ENCODE measurements around the gene IL2RA. TPM values are rescaled to one million over a fixed set of nuclear protein-coding genes. Genes with fewer than 3 reads are reported as not detected.

IL2RA gene
- polyA plus RNA-seq, 1 donor from 2014 or later, result not detected

DNA sequence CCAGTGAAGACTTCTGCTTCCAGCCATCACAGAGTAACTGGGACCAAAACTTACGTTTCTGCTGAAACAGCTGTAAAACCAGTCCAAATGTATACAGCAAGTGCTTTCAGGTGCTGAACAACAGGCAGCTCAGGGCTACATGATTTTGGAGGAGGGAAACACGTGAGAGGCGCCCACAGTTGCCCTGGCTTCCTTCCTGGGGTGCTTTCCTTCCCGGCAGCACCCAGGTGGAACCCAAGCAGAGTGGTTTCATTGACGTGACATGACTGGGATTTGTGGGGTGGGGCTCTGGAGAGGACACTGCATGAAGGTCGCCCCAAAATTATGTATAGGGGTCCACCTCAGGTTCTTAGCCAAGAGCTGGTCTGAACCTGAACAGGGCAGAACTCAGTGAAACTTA is 34.2 kb downstream of the IL2RA start:
- H3K27me3 ChIP-seq (ENCODE audit: insufficient read depth, low read depth, low read length), result no peaks in the 10 kb centered on the region
- no peaks in the 10 kb centered on the region for H3K36me3 ChIP-seq (ENCODE audit: insufficient read depth, low read length)
- H3K4me2 ChIP-seq (ENCODE audit: low read length), result no peak overlapping the region
- no peaks in the 10 kb centered on the region for H3F3A ChIP-seq (ENCODE audit: insufficient read depth, low read length, poor library complexity, severe bottlenecking)
- H3K79me2 ChIP-seq (replicated peaks; ENCODE audit: insufficient read depth, low read length), result no peaks in the 10 kb centered on the region
- TF ChIP-seq MXI1 (conservative IDR thresholded peaks at IDR 0.05; ENCODE audit: poor library complexity, severe bottlenecking), result no peak
- no peak for TF ChIP-seq SMC3 (conservative IDR thresholded peaks at IDR 0.05; ENCODE audit: poor library complexity)
- TF ChIP-seq, protein P1, sequence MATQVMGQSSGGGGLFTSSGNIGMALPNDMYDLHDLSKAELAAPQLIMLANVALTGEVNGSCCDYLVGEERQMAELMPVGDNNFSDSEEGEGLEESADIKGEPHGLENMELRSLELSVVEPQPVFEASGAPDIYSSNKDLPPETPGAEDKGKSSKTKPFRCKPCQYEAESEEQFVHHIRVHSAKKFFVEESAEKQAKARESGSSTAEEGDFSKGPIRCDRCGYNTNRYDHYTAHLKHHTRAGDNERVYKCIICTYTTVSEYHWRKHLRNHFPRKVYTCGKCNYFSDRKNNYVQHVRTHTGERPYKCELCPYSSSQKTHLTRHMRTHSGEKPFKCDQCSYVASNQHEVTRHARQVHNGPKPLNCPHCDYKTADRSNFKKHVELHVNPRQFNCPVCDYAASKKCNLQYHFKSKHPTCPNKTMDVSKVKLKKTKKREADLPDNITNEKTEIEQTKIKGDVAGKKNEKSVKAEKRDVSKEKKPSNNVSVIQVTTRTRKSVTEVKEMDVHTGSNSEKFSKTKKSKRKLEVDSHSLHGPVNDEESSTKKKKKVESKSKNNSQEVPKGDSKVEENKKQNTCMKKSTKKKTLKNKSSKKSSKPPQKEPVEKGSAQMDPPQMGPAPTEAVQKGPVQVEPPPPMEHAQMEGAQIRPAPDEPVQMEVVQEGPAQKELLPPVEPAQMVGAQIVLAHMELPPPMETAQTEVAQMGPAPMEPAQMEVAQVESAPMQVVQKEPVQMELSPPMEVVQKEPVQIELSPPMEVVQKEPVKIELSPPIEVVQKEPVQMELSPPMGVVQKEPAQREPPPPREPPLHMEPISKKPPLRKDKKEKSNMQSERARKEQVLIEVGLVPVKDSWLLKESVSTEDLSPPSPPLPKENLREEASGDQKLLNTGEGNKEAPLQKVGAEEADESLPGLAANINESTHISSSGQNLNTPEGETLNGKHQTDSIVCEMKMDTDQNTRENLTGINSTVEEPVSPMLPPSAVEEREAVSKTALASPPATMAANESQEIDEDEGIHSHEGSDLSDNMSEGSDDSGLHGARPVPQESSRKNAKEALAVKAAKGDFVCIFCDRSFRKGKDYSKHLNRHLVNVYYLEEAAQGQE (IDR thresholded peaks at IDR 0.05; ENCODE audit: borderline replicate concordance), result no peak
- no peak for TF ChIP-seq EZH2 (IDR thresholded peaks at IDR 0.05; ENCODE audit: borderline replicate concordance, insufficient read depth, low read length, poor library complexity, severe bottlenecking)
- TF ChIP-seq RAD21 (conservative IDR thresholded peaks at IDR 0.05), result no peak
- no peak for TF ChIP-seq TAF1 (IDR thresholded peaks at IDR 0.05; ENCODE audit: low read depth)
- TF ChIP-seq EP300 (conservative IDR thresholded peaks at IDR 0.05; ENCODE audit: poor library complexity, severe bottlenecking), result no peak
- TF ChIP-seq POLR2AphosphoS5 (IDR thresholded peaks at IDR 0.05), result no peak
- TF ChIP-seq, protein P2, sequence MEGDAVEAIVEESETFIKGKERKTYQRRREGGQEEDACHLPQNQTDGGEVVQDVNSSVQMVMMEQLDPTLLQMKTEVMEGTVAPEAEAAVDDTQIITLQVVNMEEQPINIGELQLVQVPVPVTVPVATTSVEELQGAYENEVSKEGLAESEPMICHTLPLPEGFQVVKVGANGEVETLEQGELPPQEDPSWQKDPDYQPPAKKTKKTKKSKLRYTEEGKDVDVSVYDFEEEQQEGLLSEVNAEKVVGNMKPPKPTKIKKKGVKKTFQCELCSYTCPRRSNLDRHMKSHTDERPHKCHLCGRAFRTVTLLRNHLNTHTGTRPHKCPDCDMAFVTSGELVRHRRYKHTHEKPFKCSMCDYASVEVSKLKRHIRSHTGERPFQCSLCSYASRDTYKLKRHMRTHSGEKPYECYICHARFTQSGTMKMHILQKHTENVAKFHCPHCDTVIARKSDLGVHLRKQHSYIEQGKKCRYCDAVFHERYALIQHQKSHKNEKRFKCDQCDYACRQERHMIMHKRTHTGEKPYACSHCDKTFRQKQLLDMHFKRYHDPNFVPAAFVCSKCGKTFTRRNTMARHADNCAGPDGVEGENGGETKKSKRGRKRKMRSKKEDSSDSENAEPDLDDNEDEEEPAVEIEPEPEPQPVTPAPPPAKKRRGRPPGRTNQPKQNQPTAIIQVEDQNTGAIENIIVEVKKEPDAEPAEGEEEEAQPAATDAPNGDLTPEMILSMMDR (IDR thresholded peaks at IDR 0.05; ENCODE audit: poor library complexity, severe bottlenecking), result no peak
- no peak overlapping the region for H2AFZ ChIP-seq (ENCODE audit: low read depth, low read length)
- no peaks in the 10 kb centered on the region for H4K20me1 ChIP-seq (ENCODE audit: insufficient read depth)
- no peak overlapping the region for H3K27ac ChIP-seq (ENCODE audit: low read length)
- H3K9ac ChIP-seq (ENCODE audit: low read length), result no peak overlapping the region
- no peaks in the 10 kb centered on the region for H3K9me3 ChIP-seq (ENCODE audit: low read length)
- H3K9me2 ChIP-seq (ENCODE audit: insufficient read depth, low read length), result no peaks in the 10 kb centered on the region
- no peak overlapping the region for H3K4me3 ChIP-seq (ENCODE audit: low read length)

GRCh38 chr10:6025683-6026255 is 36.4 kb downstream of the IL2RA start:
- Histone ChIP-seq H3K27ac (ENCODE audit: low read length) (no peak overlapping the region), H3K9ac (ENCODE audit: low read length) (no peak overlapping the region), H4K20me1 (ENCODE audit: insufficient read depth) (no peaks in the 10 kb centered on the region), H3K4me2 (ENCODE audit: low read length) (no peak overlapping the region), H3F3A (ENCODE audit: insufficient read depth, low read length, poor library complexity, severe bottlenecking) (no peaks in the 10 kb centered on the region), H3K9me2 (ENCODE audit: insufficient read depth, low read length) (no peaks in the 10 kb centered on the region), H3K27me3 (ENCODE audit: insufficient read depth, low read depth, low read length) (no peaks in the 10 kb centered on the region), H3K36me3 (ENCODE audit: insufficient read depth, low read length) (no peaks in the 10 kb centered on the region), H3K79me2 (replicated peaks; ENCODE audit: insufficient read depth, low read length) (no peaks in the 10 kb centered on the region), H2AFZ (ENCODE audit: low read depth, low read length) (no peak overlapping the region), H3K9me3 (ENCODE audit: low read length) (no peaks in the 10 kb centered on the region), H3K4me3 (ENCODE audit: low read length) (no peak overlapping the region)
- TF ChIP-seq EZH2 (IDR thresholded peaks at IDR 0.05; ENCODE audit: borderline replicate concordance, insufficient read depth, low read length, poor library complexity, severe bottlenecking) (no peak), RAD21 (conservative IDR thresholded peaks at IDR 0.05) (no peak), POLR2AphosphoS5 (IDR thresholded peaks at IDR 0.05) (no peak), SMC3 (conservative IDR thresholded peaks at IDR 0.05; ENCODE audit: poor library complexity) (no peak), EP300 (conservative IDR thresholded peaks at IDR 0.05; ENCODE audit: poor library complexity, severe bottlenecking) (no peak), MXI1 (conservative IDR thresholded peaks at IDR 0.05; ENCODE audit: poor library complexity, severe bottlenecking) (no peak), TAF1 (IDR thresholded peaks at IDR 0.05; ENCODE audit: low read depth) (no peak)
- TF ChIP-seq, protein P2 (IDR thresholded peaks at IDR 0.05; ENCODE audit: poor library complexity, severe bottlenecking), result no peak
- TF ChIP-seq, protein P1 (IDR thresholded peaks at IDR 0.05; ENCODE audit: borderline replicate concordance), result no peak

Data from neural cell (in vitro differentiated cells).